Stimulated activated naive CD8-positive, alpha-beta T cell treated with anti-CD3 and anti-CD28 coated beads, Interleukin-15, Interleukin-2, amounts not matched to agents 100 ng/mL and 50 ng/mL, for 24 hours (primary cell): Measurements from ENCODE around the gene TTLL7.
A peak's percentile ranks its signal among the peaks of the same experiment; 100 is the strongest.

ENCODE experiments used
- H3K27ac Mint-ChIP-seq: one replicate; pipeline ENCODE4 v1.8.0; 2021; ENCODE audit warnings: mild to moderate bottlenecking, mixed read lengths
- H3K27me3 Mint-ChIP-seq: one replicate; pipeline ENCODE4 v1.8.0; 2021; ENCODE audit warnings: mixed read lengths
- H3K36me3 Mint-ChIP-seq: one replicate; pipeline ENCODE4 v1.8.0; 2021; ENCODE audit warnings: low read depth, mixed read lengths
- H3K4me1 Mint-ChIP-seq: one replicate; pipeline ENCODE4 v1.8.0; 2021; ENCODE audit warnings: low read depth, mixed read lengths
- H3K4me3 Mint-ChIP-seq: one replicate; pipeline ENCODE4 v1.8.0; 2021; ENCODE audit warnings: mild to moderate bottlenecking, mixed read lengths
- H3K9me3 Mint-ChIP-seq: one replicate; pipeline ENCODE4 v1.8.0; 2021; ENCODE audit warnings: mixed read lengths

Gene TTLL7

GRCh38 chr1:83896299-83896698 is 102.6 kb downstream of the TTLL7 start:
- Mint-ChIP-seq H3K9me3 (no peaks in the 10 kb centered on the region), H3K27me3 (peaks cover 12% of the 10 kb centered on the region), H3K4me1 (no peaks in the 10 kb centered on the region), H3K4me3 (no peak overlapping the region), H3K36me3 (no peaks in the 10 kb centered on the region), H3K27ac (no peak overlapping the region)

- no peaks in the 10 kb centered on the region for H3K36me3 Mint-ChIP-seq
- peaks cover 4% of the 10 kb centered on the region for H3K9me3 Mint-ChIP-seq
- no peaks in the 10 kb centered on the region for H3K4me1 Mint-ChIP-seq
- no peak overlapping the region for H3K4me3 Mint-ChIP-seq
- H3K27me3 Mint-ChIP-seq, result peaks cover 12% of the 10 kb centered on the region
- no peak overlapping the region for H3K27ac Mint-ChIP-seq
These were observed 109.2 kb downstream of the TTLL7 start for GRCh38 chr1:83889707-83890106.

DNA sequence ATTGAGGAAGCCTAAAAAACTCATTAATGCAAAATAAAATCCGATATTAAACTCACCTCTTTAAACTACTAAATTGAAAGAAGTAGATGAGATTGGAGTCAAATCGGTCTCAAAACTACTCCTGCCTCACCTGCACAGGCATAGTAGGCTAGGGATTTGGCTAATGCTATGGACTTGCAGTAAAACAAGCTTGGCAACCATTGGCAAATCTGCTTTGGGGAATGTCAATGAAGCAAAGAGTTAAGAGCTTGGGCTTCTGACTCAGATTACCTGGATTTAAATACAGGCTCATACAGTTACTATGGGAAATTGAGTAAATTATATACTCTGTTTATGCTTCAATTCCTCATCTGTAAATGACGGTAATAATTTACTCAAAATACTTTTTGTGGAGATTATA is 111.4 kb downstream of the TTLL7 start:
- no peak overlapping the region for H3K27ac Mint-ChIP-seq
- peaks cover 4% of the 10 kb centered on the region for H3K9me3 Mint-ChIP-seq
- no peaks in the 10 kb centered on the region for H3K4me1 Mint-ChIP-seq
- H3K27me3 Mint-ChIP-seq, result peaks cover 12% of the 10 kb centered on the region
- H3K4me3 Mint-ChIP-seq, result no peak overlapping the region
- no peaks in the 10 kb centered on the region for H3K36me3 Mint-ChIP-seq

GRCh38 chr1:83883979-83884378 is 115.0 kb downstream of the TTLL7 start:
- Mint-ChIP-seq H3K4me3 (no peak overlapping the region), H3K36me3 (peaks cover 4% of the 10 kb centered on the region), H3K27me3 (peaks cover 14% of the 10 kb centered on the region), H3K4me1 (no peaks in the 10 kb centered on the region), H3K27ac (no peak overlapping the region), H3K9me3 (peaks cover 4% of the 10 kb centered on the region)

GRCh38 chr1:83882906-83883305 is 116.0 kb downstream of the TTLL7 start:
- no peaks in the 10 kb centered on the region for H3K4me1 Mint-ChIP-seq
- H3K27ac Mint-ChIP-seq, result no peak overlapping the region
- no peak overlapping the region for H3K4me3 Mint-ChIP-seq
- peaks cover 8% of the 10 kb centered on the region for H3K27me3 Mint-ChIP-seq
- H3K36me3 Mint-ChIP-seq, result peaks cover 4% of the 10 kb centered on the region
- no peaks in the 10 kb centered on the region for H3K9me3 Mint-ChIP-seq

DNA sequence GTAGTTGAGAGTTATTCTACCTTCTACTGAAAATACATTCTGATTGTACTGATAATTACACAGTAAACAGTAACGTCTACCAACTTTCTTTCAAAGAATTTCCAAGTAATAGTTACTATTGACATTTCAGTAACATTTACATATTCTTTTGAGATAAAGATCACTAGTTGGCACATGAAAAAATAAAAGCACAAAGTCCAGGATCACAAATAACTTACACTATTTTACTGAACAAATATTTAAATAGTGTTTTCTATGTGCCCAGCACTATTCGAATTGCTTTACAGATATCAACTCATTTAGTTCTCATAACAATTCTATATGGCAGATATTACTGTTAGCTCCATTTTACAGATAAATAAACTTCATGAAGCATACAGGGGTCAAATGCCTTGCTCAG is 126.4 kb downstream of the TTLL7 start:
- Mint-ChIP-seq H3K27me3 (peaks cover 9% of the 10 kb centered on the region), H3K9me3 (no peaks in the 10 kb centered on the region), H3K36me3 (no peaks in the 10 kb centered on the region), H3K4me1 (peaks cover 6% of the 10 kb centered on the region), H3K4me3 (no peak overlapping the region), H3K27ac (no peak overlapping the region)

DNA sequence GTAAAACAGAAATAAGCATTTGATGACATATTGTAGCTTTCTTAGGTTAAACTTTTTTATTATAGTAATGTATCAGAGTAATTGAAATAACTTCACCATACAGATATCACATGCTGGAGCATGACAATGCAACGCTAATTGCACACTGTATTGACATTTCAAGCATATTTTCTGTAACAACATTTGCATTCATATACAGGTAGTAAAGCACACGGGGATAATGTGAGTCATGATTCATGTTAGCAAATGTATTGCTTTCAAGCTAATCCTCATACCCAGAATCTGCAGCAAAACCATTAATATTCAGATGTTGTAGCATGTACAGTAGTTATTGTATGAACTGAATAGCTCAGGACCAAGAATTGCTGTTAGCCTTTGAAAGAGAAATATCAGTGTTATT is 133.9 kb downstream of the TTLL7 start:
- H3K27me3 Mint-ChIP-seq, result no peaks in the 10 kb centered on the region
- H3K36me3 Mint-ChIP-seq, result no peaks in the 10 kb centered on the region
- peaks cover 11% of the 10 kb centered on the region for H3K4me1 Mint-ChIP-seq
- no peak overlapping the region for H3K4me3 Mint-ChIP-seq
- H3K27ac Mint-ChIP-seq, result no peak overlapping the region
- H3K9me3 Mint-ChIP-seq, result no peaks in the 10 kb centered on the region

DNA sequence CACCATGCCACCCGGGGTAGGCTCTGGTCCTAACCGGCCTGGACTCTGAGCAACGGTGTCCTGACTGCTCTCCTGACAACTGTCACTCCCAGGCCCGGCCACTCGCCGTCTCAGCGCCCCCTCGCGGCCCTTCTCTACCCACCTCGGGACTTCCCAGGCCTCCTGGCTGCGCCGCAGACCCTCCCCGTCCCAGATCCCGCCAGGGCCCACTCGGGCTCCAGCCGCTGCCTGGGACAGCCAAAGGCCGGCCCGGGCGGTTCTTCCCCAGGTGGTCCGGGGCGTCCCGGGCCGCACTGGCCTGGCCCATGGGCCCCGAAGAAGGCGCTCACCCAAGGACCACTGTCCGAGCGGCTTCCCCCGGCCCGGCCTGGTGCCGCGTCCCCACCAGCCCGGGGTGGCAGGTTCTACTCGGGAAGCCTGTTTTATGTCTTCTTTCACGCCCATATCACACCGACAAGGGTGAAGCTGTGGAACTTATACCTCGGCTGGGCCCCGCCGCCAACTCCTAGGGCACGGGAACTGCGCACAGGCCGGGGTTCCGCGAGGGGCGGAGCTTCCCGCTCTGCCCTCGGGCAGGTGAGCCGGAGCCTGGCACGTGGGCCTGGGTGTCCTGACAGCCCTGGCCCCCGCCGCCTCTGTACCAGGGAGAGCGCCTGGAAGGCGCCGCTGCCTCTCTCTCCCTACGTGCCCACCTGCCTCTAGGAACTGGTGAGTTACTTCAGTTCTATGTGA is 138.3 kb downstream of the TTLL7 start:
- H3K4me1 Mint-ChIP-seq, result peaks cover 6% of the 10 kb centered on the region
- peak overlapping the region; percentile 77 for H3K4me3 Mint-ChIP-seq
- H3K27ac Mint-ChIP-seq, result peak overlapping the region; percentile 42
- H3K9me3 Mint-ChIP-seq, result no peaks in the 10 kb centered on the region
- no peaks in the 10 kb centered on the region for H3K36me3 Mint-ChIP-seq
- no peaks in the 10 kb centered on the region for H3K27me3 Mint-ChIP-seq

DNA sequence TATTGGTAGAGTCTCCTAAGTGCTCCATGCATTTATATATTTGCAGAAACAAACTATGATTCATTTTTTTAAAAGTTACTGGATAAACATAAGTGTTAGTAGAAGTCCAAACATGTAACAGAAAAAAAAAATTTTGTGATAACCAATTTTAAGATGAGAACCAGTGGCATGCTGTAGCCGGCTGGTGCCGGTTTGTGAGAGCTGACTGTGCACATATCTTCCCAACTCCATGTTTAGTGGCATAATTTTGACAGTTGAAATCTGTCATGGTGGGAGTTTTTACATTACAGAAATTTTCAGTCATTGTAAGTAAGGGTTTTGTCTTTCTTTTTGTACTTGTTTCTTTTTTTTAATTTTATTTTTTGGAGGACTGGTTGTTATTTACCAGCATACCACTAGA is 141.2 kb downstream of the TTLL7 start:
- Mint-ChIP-seq H3K4me3 (no peak overlapping the region), H3K27ac (no peak overlapping the region), H3K27me3 (no peaks in the 10 kb centered on the region), H3K36me3 (no peaks in the 10 kb centered on the region), H3K4me1 (peaks cover 6% of the 10 kb centered on the region), H3K9me3 (no peaks in the 10 kb centered on the region)

DNA sequence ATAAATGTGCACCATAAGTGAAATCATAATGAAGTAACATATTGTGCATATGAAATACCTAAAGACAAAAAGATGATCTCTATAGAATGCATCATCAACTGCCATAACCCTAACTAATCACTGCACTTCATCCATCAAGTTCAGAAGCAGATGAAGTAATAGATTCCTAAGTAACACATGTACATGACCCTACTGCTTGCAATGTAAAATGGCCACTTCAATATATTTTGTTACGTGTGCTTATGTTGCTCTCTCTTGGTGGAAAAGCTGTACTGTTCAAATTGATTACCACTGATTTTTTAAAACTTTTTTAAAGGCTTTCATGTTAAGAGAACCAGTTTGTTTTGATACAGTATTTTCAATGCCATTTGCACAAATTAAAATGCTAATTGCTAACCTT is 141.8 kb downstream of the TTLL7 start:
- peaks cover 6% of the 10 kb centered on the region for H3K4me1 Mint-ChIP-seq
- no peaks in the 10 kb centered on the region for H3K9me3 Mint-ChIP-seq
- H3K27ac Mint-ChIP-seq, result no peak overlapping the region
- H3K36me3 Mint-ChIP-seq, result no peaks in the 10 kb centered on the region
- H3K4me3 Mint-ChIP-seq, result no peak overlapping the region
- no peaks in the 10 kb centered on the region for H3K27me3 Mint-ChIP-seq

DNA sequence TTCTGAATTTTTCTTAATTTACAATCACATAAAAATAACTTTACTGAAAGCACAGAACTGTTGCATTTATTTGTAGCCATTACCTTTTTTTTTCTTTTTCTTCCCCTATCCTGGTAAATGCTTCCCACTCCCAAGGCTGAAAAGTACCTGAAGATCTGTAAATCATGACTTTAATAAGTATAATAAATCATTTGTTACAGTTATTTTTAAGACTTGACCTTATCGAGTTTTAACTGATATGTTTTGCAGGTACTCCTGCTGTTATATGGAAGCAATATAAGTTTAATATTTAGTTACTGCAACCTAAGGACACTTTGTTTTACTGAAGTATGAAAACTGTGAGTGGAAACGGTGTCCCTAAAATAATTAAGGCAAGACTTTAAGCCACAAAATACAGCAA is 142.6 kb downstream of the TTLL7 start:
- no peaks in the 10 kb centered on the region for H3K36me3 Mint-ChIP-seq
- no peak overlapping the region for H3K4me3 Mint-ChIP-seq
- no peak overlapping the region for H3K27ac Mint-ChIP-seq
- H3K9me3 Mint-ChIP-seq, result no peaks in the 10 kb centered on the region
- peaks cover 6% of the 10 kb centered on the region for H3K4me1 Mint-ChIP-seq
- H3K27me3 Mint-ChIP-seq, result no peaks in the 10 kb centered on the region

DNA sequence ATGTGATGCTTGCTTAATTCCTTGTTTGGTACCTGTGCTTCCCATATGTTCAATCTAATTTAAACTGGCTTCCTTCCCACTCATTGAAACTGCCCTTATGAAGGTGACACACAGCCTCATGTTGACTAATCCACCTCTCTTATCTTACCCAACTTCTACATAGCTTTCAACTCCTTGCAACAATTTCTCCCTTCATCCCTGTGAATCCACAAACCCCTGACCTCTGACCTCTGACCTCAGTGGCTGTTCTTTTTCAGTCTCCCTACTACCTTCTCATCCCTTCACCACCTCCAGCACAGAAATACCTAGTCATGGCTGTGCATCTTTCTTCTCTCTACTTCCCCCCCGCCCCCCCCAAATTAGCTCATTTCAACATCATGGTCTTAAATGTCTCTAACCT is 144.5 kb downstream of the TTLL7 start:
- Mint-ChIP-seq H3K9me3 (no peaks in the 10 kb centered on the region), H3K36me3 (no peaks in the 10 kb centered on the region), H3K27me3 (no peaks in the 10 kb centered on the region), H3K4me1 (no peaks in the 10 kb centered on the region), H3K4me3 (no peak overlapping the region), H3K27ac (no peak overlapping the region)

DNA sequence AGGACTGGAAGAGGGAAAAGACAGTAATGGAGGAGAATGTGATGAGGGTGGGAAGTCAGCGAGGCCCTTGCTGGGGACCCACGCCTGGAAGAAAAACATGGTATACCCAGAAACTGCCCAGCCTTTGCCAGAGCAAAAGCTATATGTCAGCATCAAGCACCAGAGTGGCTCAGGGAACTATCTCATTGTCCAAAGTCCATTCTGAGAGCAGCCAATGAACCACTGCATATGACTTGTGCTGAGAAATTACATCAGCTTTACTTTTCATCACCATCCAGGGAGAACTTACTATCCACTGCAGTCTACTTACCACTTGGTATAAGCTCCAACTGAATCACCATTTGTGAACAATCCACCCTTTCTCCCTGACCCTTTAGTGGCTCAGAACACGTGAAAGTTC is 148.1 kb downstream of the TTLL7 start:
- Mint-ChIP-seq H3K9me3 (no peaks in the 10 kb centered on the region), H3K27ac (no peak overlapping the region), H3K4me3 (no peak overlapping the region), H3K36me3 (no peaks in the 10 kb centered on the region), H3K27me3 (no peaks in the 10 kb centered on the region), H3K4me1 (no peaks in the 10 kb centered on the region)

GRCh38 chr1:83849191-83850061 is 149.5 kb downstream of the TTLL7 start:
- H3K4me1 Mint-ChIP-seq, result no peaks in the 10 kb centered on the region
- no peak overlapping the region for H3K27ac Mint-ChIP-seq
- H3K27me3 Mint-ChIP-seq, result no peaks in the 10 kb centered on the region
- H3K9me3 Mint-ChIP-seq, result no peaks in the 10 kb centered on the region
- H3K4me3 Mint-ChIP-seq, result no peak overlapping the region
- no peaks in the 10 kb centered on the region for H3K36me3 Mint-ChIP-seq

DNA sequence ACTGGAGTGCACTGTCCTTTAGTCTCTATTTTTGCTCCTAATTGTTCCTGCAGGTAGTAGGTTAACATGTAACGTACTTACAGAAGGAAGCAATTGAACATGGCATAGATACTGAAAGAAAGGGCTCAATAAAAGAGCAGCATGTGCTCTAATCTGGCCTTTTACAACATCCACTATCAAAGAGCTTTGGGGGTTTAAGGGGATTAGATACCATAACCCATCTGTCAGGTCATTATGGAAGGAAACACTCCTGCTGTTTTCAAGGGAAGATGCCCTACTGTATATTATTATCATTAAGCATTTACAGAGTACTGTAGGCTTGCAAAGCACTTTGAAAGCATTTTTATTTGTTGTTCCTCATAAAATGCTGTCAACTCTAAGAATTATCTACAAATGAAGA is 152.8 kb downstream of the TTLL7 start:
- H3K27ac Mint-ChIP-seq, result no peak overlapping the region
- H3K27me3 Mint-ChIP-seq, result no peaks in the 10 kb centered on the region
- no peaks in the 10 kb centered on the region for H3K4me1 Mint-ChIP-seq
- H3K4me3 Mint-ChIP-seq, result no peak overlapping the region
- no peaks in the 10 kb centered on the region for H3K36me3 Mint-ChIP-seq
- H3K9me3 Mint-ChIP-seq, result no peaks in the 10 kb centered on the region
